Left colon (tissue), 2 donors: ENCODE data around the gene PHLPP2. TPM values are rescaled to one million over a fixed set of nuclear protein-coding genes. Genes with fewer than 3 reads are reported as not detected.
"Not testable (repeated sequence)": the region's sequence is repeated elsewhere in the genome, so short reads cannot be mapped to it uniquely, and the experiment has no call there.

Source experiments
- ATAC-seq: fragments of 200-7000 bp; cut with Tn5 transposase; one replicate; pipeline ENCODE4 v1.9.1; 2020; ENCODE audit warnings: mild to moderate bottlenecking, moderate library complexity
- DNase-seq, 2 donors: peaks; one replicate each; pipeline ENCODE4 v3.0.0-alpha.2; 2020
- intact Hi-C, 2 donors: fragments of 100-400 bp; cut with DNase I in 1 of 2; cut with micrococcal nuclease in 1 of 2; formaldehyde crosslinking; loops; one replicate each; pipeline versions ENCODE4 v1.11.2 to v1.14.0; 2022; cut with DNase I, micrococcal nuclease
- total RNA-seq, 2 donors: library from RNA; stranded (reverse); fragmentation: NEBNext Ultra II Directional; extraction: Animal tissue kit (Norgen Biotek cat#: 25700); gene quantifications; one replicate each; pipeline ENCODE4 v1.2.1, GENCODE V29; 2021
- donor health status: DM: no; HTN: no; CAD: no.
- donor health status: DM: yes; HTN: yes; CAD: no.

PHLPP2 gene
- total RNA-seq, 2 donors from 2014 or later, result 40.1 to 78.5 TPM

DNA sequence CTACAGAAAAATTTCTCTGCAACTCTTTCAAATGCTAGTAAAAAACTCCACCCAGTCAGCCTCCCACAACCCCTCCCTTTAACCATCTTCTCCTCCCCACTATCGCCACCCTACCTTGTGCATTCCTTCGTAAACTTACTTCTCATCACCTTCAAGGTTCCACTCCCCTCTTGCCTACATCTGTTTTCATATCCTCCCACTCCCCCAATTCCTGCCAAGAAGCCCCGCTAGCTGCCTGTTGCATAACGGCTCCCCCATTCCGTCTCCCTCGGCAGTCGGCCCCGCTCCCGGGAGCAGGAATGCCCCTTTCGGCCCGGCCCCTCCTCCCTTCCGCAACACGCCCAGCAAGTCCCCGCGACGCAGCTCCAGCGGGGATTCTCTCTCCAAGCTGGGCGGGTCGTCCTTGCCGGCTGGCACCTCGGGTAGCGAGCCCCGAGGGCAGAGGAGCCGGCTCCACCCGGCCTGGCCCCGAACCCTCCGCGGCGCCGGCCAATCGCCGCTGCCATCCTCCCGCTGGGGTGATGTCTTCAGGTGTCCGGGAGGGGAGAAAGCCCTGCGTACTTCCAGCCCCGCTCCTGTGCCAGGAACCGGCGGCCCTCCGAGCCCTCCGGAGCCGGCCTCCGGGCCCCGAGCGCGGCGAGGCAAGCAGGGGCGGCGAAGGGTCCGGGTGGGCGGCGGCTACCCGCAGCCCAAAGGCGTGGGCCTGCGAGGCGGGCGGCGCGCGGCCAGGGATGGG lies 1.5 kb downstream of the PHLPP2 start:
- peak; percentile 53 for ATAC-seq
- intact Hi-C loops, result no loop called here

DNA sequence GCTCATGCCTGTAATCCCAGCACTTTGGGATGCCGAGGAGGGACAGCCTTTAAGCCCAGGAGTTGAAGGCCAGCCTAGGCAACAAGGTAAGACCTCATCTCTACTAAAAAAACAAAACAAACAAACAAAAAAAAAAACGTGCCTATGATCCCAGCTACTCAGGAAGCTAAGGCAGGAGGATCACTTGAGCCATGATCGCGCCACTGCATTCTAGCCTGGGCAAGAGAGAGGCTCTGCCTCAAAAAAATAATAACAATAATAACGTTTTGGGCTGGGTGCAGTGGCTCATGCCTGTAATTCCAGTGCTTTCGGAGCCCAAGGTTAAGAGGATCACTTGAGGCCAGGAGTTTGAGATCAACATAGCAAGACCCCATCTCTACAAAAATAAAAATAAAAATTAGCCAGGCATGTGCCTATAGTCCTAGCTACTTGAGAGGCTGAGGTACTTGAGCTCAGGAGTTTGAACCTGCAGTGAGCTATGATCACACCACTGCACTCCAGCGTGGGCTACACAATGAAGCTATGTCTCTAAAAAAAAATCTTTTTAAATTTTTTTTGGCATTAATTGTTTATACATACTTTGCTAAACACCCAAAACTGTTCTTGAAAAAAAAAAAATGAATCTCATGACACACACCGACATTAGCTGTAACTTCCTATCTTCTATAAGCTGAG lies 3.3 kb downstream of the PHLPP2 start:
- intact Hi-C loops, result no loop called here
- ATAC-seq, result no peak
- no peak for DNase-seq

More for the DNA sequence above, 1.5 kb downstream of the PHLPP2 start:
- peak; percentile 79 for DNase-seq

DNA sequence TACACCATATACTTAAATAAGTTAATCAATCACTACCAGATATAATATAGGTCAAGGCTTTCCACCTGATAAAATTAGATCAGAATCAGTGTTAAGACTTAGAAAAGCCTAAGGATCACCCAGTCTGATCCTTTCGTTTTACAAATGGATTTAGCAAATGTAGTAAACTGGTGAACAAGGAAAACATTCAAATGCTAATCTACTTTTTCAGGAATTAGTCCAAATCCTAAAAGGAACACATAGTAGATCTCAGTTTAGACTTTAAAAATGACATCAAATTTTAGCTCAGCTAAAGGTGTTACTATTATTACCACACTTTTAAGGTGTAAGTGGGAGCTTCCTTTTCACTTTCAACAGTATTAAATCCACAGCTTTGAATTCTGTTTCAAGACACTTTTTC lies 12.0 kb downstream of the PHLPP2 start:
- DNase-seq (no peak), ATAC-seq (no peak)

DNA sequence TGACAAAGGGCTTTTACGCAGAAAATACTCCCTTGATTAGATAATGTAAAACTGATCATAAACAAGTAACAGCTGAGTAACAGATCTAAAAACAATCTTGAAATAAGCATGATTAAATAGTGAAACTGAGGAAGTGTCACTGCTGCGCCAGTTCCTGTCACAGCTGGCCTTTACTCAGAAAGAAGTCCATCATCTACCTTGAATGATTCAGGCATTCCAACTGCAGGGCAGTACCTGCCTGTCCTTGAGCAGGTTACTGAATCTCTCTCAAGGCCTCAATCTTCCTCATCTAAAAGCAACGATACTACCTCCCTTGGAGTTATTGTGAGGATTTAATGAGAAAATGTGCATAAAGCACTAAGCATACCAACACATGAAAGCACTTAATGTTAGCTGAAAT lies 12.7 kb downstream of the PHLPP2 start:
- ATAC-seq (peak; percentile 28), DNase-seq (no peak)
- intact Hi-C loops, result no loop called here

More for the DNA sequence above, 12.0 kb downstream of the PHLPP2 start:
- intact Hi-C loops, result no loop called here

DNA sequence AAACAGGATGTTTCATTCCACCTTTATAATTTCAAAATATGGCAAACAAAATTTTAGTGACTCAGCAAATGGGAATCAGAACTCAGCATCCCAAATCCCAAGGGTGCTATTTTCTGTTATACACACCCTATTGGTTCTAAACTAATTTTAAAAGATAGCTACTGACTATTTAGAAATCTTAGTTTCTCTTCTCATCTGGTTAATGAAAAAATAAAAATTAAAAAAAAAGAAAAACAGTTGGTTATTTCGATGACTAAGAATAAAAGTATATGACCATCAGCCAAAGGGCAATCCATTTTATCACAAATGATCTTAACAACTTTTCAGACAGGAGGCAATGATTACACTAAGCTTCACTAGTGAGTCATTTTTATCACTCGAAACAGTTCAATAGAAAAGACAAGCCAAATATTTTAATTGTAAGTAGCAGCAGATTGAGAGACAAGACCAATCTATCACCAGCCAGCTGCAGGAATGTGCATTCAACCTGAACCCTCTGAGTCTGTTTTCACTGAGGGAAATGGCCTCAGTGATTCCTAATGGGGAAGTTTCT lies 15.2 kb downstream of the PHLPP2 start:
- DNase-seq, result no peak
- intact Hi-C loops, result no loop called here
- peak; percentile 81 for ATAC-seq

DNA sequence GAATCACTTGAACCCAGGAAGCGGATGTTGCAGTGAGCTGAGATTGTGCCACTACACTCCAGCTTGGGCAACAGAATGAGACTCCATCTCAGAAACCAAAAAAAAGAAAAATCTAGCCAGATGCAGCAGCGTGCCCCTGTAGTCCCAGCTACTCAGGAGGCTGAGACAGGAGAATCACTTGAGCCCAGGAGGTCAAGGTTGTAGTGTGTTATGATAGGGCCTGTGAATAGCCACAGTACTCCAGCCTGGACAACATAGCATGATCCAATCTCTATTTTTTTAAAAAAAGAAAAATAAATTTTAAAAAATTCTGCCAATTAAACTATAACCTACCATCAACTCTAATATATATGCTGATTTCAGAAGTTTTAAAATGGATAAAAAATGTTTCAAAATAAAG lies 15.8 kb downstream of the PHLPP2 start:
- no peak for ATAC-seq
- no peak for DNase-seq
- intact Hi-C loops, result no loop called here

DNA sequence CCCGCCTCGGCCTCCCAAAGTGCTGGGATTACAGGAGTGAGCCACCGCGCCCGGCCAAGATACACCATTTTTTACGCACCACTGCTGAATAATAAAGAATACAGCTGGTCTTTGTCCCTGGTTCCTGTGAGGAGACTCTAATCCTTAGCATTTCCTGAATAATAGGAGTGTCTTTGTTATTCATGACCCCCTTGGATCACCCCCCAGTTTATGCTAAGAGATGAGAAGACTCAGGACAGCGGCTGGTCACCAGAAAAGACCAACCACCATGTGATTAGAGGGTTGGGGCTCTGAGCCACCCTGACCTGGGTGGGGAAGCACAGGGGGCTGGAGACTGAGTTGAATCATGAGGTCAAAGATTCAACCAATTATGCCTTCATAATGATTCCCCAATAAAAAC lies 17.3 kb downstream of the PHLPP2 start:
- intact Hi-C loops, result no loop called here
- no peak for DNase-seq
- no peak for ATAC-seq

DNA sequence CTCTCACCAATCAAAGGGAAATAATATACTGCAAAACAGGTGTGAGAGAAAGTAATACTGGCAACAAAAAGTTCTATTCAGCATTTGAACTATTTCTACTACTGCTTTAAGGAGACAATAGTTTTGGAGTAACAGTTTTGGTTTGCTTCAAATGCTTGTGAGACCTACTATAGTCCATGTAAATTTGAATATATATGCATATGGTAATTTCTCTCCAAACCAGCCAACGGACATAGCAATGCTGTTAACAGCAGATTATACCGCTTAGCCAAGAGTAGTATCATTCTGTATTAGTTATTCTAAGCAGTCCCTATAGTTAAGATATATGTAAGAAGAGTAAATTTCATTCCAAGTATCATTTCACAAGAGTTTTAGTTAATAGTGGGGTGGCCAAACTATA lies 18.5 kb downstream of the PHLPP2 start:
- intact Hi-C loops, result no loop called here
- DNase-seq, result no peak
- no peak for ATAC-seq

DNA sequence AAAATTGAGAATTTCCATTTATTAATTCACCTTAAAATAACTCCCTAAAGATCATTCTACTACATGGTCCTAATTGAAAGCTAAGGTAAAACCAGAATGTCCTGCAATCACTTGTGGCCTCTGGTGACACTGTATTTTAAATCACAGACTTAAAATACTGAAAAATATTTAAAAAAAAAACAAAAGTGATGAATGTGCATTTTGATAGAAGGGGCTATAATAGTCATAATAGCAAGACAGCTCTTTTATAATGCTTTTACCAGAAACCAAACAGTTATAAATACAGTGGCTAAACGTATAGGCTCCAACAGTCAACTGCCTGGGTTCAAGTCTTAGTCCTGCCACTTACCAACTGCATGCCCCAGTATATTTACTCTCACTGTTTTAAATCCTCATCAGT lies 21.2 kb downstream of the PHLPP2 start:
- intact Hi-C loops, result no loop called here
- DNase-seq, result no peak
- no peak for ATAC-seq

DNA sequence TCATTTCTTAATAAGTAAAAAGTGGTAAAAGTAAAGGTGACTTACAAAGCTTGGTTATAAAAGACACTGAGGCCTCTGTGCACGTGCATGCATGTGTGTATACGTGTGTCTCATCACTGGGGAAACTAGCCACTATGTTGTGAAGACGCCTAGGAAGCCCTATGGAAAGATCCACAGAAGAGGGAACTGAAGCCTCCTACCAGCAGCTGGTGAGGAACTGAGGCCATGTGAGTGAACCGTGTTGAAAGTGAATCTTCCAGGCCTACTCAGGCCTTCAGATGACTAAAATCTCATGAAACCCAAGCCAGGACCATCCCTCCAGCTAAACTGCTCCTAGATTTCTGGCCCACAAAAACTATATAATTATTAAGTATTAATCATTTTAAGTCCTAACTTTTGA lies 23.7 kb downstream of the PHLPP2 start:
- intact Hi-C loops, result no loop called here

DNA sequence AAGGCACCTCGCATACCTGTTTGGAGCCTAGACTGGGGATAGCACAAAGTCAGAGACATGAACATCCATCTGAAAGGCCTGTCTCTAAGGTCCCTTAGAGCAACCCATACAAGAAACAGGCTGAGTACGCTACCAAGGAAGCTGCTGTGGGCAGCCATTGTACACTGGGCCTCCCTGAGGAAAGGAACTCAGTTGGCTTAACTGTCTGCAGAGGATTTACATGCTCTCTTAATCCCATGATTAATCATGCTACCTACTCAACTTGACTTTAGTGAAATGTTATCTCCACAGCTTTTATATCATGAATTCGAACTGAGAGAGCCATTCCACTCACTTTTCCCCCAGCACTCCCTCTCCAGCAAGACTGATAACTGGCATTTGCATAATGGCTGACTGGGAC lies 26.0 kb downstream of the PHLPP2 start:
- ATAC-seq (no peak), DNase-seq (no peak)
- intact Hi-C loops, result no loop called here

More for the DNA sequence above, 23.7 kb downstream of the PHLPP2 start:
- DNase-seq, result no peak
- peak; percentile 27 for ATAC-seq

DNA sequence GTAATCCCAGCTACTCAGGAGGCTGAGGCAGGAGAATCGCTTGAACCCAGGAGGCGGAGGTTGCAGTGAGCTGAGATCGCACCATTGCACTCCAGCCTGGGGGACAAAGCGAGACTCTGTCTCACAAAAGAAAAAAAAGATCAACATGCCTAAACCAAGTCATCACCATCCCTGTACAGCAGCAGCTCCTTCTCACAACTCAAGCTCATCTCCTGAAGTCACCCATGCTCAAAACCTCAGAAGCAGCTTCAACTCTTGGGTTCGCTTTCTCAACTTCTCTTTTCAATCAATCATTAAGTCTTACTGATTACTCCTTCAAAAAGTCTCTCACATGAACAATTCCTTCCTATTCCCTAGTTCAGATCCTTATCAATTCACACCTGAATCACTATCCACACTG lies 31.3 kb downstream of the PHLPP2 start:
- ATAC-seq (no peak), DNase-seq (no peak)
- intact Hi-C loops, result no loop called here

DNA sequence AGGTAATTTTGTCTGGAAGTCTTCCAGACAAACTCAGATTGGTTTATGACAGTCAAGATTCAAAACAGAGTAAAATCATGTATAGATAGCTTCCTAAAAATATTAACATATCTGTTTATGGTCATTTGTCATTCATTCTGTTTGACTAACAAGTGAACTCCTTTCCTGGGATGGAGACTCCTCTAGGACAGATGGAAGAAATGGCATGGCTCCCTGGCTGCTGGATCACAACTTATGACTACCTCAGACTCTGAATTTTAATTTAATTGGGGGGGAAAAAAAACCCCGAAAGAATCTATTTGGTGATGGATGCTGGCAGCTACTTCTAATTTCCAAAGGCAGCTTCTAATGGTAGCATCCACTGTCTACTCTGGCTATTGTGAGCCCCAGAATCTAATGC lies 34.6 kb downstream of the PHLPP2 start:
- ATAC-seq (no peak), DNase-seq (no peak)
- intact Hi-C loops, result no loop called here

DNA sequence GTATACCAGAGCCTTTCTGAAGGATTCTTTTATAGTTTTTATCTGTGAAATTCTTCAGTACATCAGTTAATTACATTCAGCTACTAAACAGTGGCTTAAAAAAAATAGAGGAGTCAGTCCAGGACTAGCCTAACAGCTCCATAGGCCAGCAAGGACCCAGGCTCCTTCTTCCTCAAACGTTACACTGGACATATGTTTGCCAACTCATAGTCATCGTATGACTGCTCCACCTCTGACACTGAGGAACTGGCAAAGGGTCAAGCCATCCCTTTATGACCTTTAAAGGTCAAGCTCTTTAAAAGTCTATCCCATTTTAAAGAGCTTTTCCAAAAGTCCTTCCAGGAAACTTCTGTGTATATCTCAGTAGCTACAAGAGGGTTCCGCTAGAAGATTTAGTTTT lies 36.6 kb downstream of the PHLPP2 start:
- DNase-seq, result no peak
- intact Hi-C loops, result no loop called here
- ATAC-seq, result peak; percentile 69

DNA sequence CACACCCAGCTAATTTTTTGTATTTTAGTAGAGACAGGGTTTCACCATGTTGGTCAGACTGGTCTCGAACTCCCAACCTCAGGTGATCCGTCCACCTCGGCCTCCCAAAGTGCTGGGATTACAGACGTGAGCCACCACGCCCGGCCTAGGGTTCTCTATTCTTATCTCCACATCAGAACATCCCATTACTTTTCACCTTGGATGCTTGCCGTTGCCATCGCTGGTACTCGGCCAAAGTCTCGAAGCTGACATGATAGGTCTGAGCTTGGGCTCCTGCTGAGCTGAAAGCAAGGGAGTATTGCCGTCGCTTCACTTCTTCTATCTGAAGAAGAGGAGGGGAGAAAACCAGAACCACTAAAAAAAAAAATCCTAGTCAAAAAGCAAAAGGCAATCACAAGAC lies 40.2 kb downstream of the PHLPP2 start:
- DNase-seq, intact Hi-C loops, ATAC-seq: not testable (repeated sequence)

DNA sequence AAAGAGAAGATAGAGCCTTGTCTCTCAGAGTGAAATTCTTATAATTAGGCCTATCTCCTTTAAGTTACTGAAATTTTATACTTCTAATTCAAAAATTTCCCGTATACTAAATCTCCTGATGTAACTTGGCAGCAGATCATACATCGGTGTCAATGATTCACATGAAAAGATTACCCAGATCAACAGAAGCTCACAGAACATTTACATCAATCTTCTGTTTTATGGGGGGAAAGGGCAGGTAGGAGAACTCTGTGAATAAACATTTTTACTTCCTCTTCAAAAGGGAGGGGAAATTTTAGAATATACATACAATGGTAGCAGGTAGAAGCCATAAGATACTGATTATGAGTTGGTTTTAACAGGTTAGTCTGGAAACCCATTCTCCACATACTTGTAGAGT lies 43.1 kb downstream of the PHLPP2 start:
- intact Hi-C loops, result no loop called here
- no peak for DNase-seq
- peak; percentile 81 for ATAC-seq

DNA sequence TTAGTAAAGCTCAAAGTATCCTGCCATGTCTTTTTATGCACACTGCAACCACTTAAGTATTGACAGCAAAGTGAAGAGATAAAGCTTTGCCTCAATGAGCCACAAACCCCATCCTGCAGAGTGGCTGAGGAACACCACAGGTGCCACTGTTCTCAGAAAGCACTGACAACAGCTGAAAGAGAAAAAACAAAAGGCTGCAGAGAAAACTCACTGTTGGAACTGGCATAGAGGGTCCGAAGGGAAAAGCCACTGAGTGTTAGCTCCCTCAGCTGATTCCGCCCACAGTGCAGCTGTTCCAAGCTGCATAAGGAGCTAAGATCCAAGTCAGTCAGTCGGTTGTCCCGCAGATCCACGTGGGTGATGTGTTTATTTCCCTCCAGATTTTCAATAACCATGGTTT lies 48.3 kb downstream of the PHLPP2 start:
- intact Hi-C loops, result no loop called here
- ATAC-seq (no peak), DNase-seq (no peak)

DNA sequence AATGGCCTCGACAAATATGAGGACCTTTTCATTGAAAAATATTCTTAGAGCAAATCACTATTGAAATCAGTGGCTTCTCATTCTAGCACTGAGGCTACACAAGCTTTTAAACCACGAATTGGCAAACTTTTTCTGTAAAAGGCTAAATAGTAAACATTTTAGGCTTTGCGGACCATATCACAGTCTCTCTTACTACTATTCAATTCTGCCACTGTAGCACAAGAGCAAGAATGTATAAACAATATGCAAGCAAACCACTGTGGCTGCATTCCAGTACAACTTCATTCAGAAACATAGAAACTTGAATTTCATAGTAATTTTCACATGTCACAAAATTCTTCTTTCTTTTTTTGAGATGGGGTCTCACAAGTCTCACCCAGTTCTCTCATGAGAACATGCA lies 49.1 kb downstream of the PHLPP2 start:
- DNase-seq (no peak), ATAC-seq (no peak)
- intact Hi-C loops, result no loop called here

DNA sequence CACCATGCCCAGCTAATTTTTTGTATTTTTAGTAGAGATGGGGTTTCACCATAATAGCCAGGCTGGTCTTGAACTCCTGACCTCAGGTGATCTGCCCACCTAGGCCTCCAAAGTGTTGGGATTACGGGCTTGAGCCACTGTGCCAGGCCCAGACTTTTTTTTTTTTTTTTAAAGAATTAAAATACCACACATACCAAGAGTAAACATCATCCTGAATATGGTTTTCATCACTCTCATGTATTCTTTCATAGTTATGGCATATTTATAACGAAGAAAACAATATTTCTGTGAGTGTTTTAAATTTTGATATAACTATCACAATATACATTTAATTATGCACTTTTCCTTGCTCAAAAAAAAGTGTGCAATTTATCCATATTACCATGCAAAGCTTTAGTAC lies 50.3 kb downstream of the PHLPP2 start:
- ATAC-seq (no peak), DNase-seq (no peak)
- intact Hi-C loops, result no loop called here

DNA sequence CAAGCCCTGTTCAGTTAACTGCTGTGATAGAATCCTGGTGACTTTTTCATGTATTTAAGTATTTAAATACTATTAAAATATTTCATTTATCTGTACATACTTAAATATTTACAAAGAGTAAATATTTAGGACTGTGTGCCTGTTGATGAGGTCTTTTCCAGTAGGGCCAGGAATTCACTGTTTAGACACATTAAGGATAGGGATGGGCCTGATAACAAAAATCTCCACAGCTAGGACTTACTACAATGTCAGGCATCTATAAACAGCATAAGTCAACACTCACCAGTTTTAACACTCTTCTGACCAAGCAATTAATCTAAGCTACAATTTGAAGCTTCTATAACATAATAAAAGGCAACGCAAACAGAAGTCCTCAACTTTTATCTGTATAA lies 50.9 kb downstream of the PHLPP2 start:
- ATAC-seq (no peak), DNase-seq (no peak)
- intact Hi-C loops, result no loop called here
